ENCODE measurements around the gene LGALS4.
"Not testable (repeated sequence)": the region's sequence is repeated elsewhere in the genome, so short reads cannot be mapped to it uniquely, and the experiment has no call there.

The LGALS4 gene

DNA sequence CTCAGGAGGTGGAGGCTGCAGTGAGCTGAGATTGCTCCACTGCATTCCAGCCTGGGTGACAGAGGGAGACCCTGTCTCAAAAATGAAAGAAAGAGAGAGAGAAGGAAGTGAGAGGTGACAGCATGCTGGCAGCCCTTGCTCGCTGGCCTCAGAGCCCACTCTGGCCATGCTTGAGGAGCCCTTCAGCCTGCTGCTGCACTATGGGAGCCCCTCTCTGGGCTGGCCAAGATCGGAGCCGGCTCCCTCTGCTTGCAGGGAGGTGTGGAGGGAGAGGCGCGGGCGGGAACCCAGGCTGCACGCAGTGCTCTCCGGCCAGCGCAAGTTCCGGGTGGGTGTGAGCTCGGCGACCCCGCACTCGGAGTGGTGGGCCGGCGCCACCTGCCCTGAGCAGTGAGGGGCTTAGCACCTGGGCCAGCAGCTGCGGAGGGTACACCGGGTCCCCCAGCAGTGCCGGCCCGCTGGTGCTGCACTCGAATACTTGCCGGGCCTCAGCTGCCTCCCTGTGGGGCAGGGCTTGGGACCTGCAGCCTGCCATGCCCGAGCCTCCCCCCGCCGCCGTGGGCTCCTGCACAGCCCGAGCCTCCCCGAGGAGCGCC lies 8.6 kb upstream of the LGALS4 start:
- DNase-seq (ENCODE audit: low spot score): not testable (repeated sequence)

DNA sequence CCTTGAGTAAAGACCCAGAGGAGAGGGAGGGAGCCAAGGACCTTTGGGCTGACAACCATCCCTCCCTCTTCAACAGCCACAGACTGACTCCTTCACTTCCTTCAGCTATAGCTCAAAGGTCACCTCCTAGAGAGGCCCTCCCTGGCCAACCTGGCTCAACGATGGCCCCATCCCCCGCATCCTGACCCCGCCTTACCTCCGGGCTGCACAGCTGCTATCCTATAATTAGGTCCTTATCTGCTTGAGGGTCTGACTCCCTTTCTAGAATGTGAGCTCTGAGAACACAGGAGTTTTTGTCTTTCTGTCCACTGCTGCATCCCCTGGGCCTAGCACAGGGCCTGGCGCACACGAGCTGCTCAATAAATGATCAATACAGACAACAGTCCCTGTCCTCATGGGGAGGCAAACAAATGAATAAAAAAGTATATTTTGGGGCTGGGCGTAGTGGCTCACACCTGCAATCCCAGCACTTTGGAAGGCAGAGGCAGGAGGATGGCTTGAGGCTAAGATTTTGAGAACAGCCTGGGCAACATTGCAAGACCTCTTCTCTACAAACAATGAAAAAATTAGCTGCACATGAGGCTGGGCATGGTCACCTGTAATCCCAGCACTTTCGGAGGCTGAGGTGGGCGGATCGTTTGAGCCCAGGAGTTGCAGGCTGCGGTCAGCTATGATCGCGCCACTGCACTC lies 6.6 kb upstream of the LGALS4 start:
- no peak for DNase-seq (ENCODE audit: low spot score)

- DNase-seq (ENCODE audit: low spot score): no peak
Measured at GRCh38 chr19:38817081-38817480, 4.3 kb upstream of the LGALS4 start.

GRCh38 chr19:38816131-38816750 lies 3.5 kb upstream of the LGALS4 start:
- no peak for DNase-seq (ENCODE audit: low spot score)

DNA sequence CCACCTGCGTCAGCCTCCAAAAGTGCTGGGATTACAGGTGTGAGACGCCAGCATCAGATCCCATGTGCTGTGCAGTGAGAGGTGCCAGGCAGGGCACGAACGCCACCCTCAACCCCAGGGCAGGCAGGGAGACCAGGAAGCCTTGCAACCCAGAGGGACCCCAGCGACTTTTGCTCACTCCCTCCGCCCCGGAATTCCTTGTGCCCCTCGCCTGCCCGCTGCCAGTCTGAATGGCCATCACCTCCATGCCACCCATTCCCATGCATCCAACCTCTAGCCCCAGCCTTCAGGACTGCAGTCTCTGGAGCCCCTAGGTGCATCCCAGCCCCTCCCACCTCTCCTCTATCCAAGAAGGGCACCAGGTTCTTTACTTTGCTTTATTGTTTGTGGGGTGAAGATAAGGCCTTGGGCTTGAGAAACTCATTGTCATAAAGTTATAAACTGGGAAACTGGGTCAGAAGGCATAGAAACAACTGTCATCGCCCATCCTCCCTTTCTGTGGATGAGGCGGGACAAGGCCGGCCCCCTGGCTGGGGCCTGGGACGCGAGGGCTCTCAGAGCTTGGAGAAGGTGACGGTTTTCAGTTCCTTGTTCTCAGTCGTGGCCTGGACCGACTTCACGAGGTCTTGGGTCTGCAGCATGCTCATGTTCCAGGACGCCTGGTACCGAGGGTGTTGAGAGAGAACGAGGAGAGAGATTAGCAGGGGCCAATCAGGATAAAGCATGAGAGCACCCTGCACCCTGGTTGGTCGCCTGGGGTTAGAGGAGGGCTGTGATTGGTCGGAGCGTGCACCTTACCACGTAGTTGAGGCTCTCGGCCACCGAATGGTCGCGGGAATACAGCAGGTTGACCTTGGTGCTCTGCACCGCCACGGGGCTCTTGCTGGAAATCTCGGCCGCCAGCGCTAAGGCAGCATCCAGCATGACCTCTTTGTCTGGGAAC lies 2.6 kb upstream of the LGALS4 start:
- DNase-seq (ENCODE audit: low spot score): no peak

GRCh38 chr19:38813932-38814331 lies 1.2 kb upstream of the LGALS4 start:
- DNase-seq (ENCODE audit: low spot score): not testable (repeated sequence)

- no peak for DNase-seq (ENCODE audit: low spot score)
Measured at GRCh38 chr19:38813323-38813722, 578 bp upstream of the LGALS4 start.

DNA sequence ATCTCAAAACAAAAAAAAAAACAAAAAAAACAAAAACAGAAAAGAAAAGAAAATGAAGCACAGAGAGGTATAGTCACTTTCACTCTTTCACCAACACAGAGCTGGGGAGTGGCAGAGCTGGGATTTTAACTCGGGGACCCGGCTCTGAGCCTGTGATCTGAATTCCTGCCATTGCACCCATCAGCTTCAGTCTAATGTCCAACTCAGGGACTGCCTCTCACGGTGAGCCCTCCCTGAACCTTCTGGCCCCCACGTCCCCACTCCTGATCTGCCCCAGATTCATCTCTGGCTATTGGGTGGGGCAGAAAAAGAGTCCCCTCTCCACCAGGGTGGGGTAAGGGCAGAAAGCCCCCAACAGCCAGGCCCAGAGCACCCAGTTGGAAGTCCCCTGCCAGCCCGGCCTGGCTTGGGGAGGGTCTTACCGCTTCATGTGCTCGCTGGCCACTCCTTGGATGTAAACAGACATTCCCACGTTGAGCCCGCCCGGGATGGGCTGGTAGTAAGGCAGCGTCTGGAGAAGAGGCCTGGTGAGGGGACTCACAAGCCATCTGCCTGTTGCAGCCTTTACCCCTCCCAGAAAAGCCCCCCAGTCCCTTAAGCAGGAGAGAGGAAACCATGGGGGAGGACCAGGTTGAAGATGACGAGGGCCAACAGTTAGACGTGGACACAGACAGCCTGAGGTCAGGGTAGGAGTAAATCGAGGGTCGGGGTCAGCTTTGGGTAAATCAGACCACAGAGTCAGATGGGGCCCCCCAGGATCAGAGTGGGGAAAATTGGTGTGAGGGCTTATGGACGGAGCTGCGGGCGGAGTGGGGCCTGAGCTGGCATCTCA lies 520 bp downstream of the LGALS4 start:
- no peak for DNase-seq (ENCODE audit: low spot score)

- no peak for DNase-seq (ENCODE audit: low spot score)
Measured at GRCh38 chr19:38809592-38810252, 3.0 kb downstream of the LGALS4 start.

- DNase-seq (ENCODE audit: low spot score): no peak
Measured at GRCh38 chr19:38808741-38809140, 4.0 kb downstream of the LGALS4 start.

DNA sequence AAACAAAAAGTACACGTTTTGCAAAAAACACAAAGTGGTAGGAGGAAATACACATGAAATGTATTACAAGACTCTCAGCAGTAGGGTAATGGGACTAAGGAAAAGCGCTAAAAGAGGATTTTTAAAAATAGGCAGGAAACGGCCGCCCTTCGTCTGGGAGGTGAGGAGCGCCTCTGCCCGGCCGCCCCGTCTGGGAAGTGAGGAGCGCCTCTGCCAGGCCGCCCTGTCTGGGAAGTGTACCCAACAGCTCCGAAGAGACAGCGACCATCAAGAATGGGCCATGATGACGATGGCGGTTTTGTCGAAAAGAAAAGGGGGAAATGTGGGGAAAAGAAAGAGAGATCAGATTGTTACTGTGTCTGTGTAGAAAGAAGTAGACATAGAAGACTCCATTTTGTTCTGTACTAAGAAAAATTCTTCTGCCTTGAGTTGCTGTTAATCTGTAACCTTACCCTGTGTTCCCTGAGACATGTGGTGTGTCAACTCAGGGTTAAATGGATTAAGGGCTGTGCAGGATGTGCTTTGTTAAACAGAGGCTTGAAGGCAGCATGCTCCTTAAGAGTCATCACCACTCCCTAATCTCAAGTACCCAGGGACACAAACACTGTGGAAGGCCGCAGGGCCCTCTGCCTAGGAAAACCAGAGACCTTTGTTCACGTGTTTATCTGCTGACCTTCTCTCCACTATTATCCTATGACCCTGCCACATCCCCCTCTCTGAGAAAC lies 5.2 kb downstream of the LGALS4 start:
- DNase-seq (ENCODE audit: low spot score): not testable (repeated sequence)

DNA sequence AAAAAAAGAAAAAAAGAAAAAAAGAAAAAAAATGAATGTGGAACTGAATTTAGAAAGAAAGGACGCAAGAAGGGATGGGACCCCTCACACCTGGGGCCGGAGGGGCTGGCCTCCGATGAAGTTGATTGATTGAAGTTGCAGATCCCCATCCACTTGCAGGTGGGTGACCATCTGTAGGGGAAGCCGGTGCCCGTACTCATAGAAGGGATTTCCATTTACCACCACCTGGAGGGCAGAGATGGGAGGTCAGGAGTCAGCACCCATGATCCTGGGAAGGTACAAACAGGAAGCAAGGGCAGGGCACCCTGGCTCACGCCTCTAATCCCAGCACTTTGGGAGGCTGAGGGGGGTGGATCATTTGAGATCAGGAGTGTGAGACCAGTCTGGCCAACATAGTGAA lies 6.4 kb downstream of the LGALS4 start:
- DNase-seq (ENCODE audit: low spot score): no peak

- no peak for DNase-seq (ENCODE audit: low spot score)
Measured at GRCh38 chr19:38805180-38805579, 7.6 kb downstream of the LGALS4 start.

DNA sequence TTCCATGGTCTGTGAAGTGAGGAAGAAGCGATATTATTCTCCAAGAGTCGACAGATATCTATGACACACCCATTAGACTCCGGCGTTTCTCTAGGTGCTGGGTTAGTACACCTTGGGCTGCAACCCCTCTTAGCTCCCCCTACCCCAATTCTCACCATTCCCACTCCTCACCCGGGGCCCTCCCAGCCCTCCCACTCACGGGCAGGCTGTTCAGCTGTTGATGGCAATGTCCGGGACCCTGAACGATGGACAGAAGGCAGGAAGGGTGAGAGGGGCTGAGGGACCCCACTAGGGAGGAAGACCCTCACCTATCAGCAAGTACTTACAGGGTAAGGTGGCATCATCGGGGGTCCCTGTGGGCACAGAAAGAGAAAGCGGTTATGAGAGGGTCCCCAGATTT lies 9.2 kb downstream of the LGALS4 start:
- no peak for DNase-seq (ENCODE audit: low spot score)

- DNase-seq (ENCODE audit: low spot score): no peak
Measured at GRCh38 chr19:38801359-38802095, 11.2 kb downstream of the LGALS4 start.

DNA sequence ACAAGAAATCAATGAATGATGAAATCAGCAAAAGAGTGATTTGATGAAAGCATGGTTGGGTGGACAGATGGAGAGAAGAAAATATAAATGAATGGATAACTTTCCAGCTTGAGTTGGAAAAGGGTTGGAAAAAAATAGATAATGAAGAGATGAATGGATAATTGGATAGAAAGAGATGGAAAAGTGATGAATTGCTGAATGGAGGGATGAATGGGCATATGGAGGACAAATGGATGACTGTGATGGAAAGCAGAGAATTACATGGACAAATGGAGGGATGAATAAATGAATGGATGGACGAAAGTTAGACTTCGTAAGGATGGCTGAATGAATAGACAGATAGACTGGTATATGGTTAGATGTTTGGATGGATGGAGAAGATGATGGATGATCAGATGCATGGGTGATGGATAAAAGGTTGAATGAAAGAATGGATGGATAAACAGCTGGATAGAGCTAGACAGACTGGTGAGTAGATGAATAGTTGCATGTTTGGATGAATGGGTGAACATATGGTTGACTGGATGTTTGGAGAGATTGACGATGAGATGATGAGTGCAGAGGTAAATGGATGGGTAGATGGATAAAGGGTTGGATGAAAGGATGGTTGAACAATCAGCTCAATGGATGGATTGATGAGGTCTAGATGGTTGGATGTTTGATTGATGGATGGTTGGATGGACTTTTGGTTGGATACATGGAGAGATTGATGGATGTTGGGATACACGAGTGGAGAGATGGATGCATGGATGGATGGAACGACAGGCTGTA lies 12.0 kb downstream of the LGALS4 start:
- DNase-seq (ENCODE audit: low spot score): no peak

GRCh38 chr19:38799104-38799503 lies 13.6 kb downstream of the LGALS4 start:
- DNase-seq (ENCODE audit: low spot score): no peak

GRCh38 chr19:38797781-38798180 lies 15.0 kb downstream of the LGALS4 start:
- DNase-seq (ENCODE audit: low spot score): not testable (repeated sequence)

- no peak for DNase-seq (ENCODE audit: low spot score)
Measured at GRCh38 chr19:38796154-38796553, 16.6 kb downstream of the LGALS4 start.
